ENCODE measurements around the gene SPACA7.

The SPACA7 gene

GRCh38 chr13:112438515-112438914, 62.4 kb downstream of the SPACA7 start:
- no peaks in the 10 kb centered on the region for H3K36me3 ChIP-seq (ENCODE audit: insufficient read depth)
- H4K20me1 ChIP-seq (ENCODE audit: insufficient read depth) = no peaks in the 10 kb centered on the region
- no peak overlapping the region for H3K4me3 ChIP-seq (IDR thresholded peaks at IDR 0.05; ENCODE audit: insufficient read depth, low read depth, low read length)
- no peak overlapping the region for H3K27ac ChIP-seq
- H3K4me2 ChIP-seq = no peak overlapping the region
- H3K4me1 ChIP-seq (ENCODE audit: low read depth, poor library complexity, severe bottlenecking) = no peaks in the 10 kb centered on the region
- H2AFZ ChIP-seq (ENCODE audit: low read depth) = no peak overlapping the region
- H3K9ac ChIP-seq = no peak overlapping the region
- H3K27me3 ChIP-seq (ENCODE audit: insufficient read depth, low read depth) = no peaks in the 10 kb centered on the region
- no peaks in the 10 kb centered on the region for H3K79me2 ChIP-seq (ENCODE audit: insufficient read depth, low read depth)
- no peak for TF ChIP-seq CTCF (conservative IDR thresholded peaks at IDR 0.05; ENCODE audit: low read depth, low read length)

- H3K9ac ChIP-seq = no peak overlapping the region
- no peaks in the 10 kb centered on the region for H4K20me1 ChIP-seq (ENCODE audit: insufficient read depth)
- H3K79me2 ChIP-seq (ENCODE audit: insufficient read depth, low read depth) = no peaks in the 10 kb centered on the region
- H3K4me2 ChIP-seq = no peak overlapping the region
- H3K27ac ChIP-seq = no peak overlapping the region
- H3K4me1 ChIP-seq (ENCODE audit: low read depth, poor library complexity, severe bottlenecking) = no peaks in the 10 kb centered on the region
- no peak overlapping the region for H2AFZ ChIP-seq (ENCODE audit: low read depth)
- no peak for TF ChIP-seq CTCF (conservative IDR thresholded peaks at IDR 0.05; ENCODE audit: low read depth, low read length)
- no peak overlapping the region for H3K4me3 ChIP-seq (IDR thresholded peaks at IDR 0.05; ENCODE audit: insufficient read depth, low read depth, low read length)
- no peaks in the 10 kb centered on the region for H3K27me3 ChIP-seq (ENCODE audit: insufficient read depth, low read depth)
- H3K36me3 ChIP-seq (ENCODE audit: insufficient read depth) = no peaks in the 10 kb centered on the region
Measured at GRCh38 chr13:112441226-112441625, 65.1 kb downstream of the SPACA7 start.

- Histone ChIP-seq H3K4me3 (IDR thresholded peaks at IDR 0.05; ENCODE audit: insufficient read depth, low read depth, low read length) (no peak overlapping the region), H3K27ac (no peak overlapping the region), H4K20me1 (ENCODE audit: insufficient read depth) (no peaks in the 10 kb centered on the region), H2AFZ (ENCODE audit: low read depth) (no peak overlapping the region), H3K4me1 (ENCODE audit: low read depth, poor library complexity, severe bottlenecking) (no peaks in the 10 kb centered on the region), H3K27me3 (ENCODE audit: insufficient read depth, low read depth) (no peaks in the 10 kb centered on the region; the same call in 1 of the 2 replicates), H3K36me3 (ENCODE audit: insufficient read depth) (no peaks in the 10 kb centered on the region), H3K4me2 (no peak overlapping the region), H3K79me2 (ENCODE audit: insufficient read depth, low read depth) (no peaks in the 10 kb centered on the region), H3K9ac (no peak overlapping the region)
- no peak for TF ChIP-seq CTCF (conservative IDR thresholded peaks at IDR 0.05; ENCODE audit: low read depth, low read length)
Measured at GRCh38 chr13:112441779-112442310, 65.7 kb downstream of the SPACA7 start.

- TF ChIP-seq CTCF (conservative IDR thresholded peaks at IDR 0.05; ENCODE audit: low read depth, low read length) = no peak
- Histone ChIP-seq H3K4me1 (ENCODE audit: low read depth, poor library complexity, severe bottlenecking) (no peaks in the 10 kb centered on the region), H3K4me3 (IDR thresholded peaks at IDR 0.05; ENCODE audit: insufficient read depth, low read depth, low read length) (no peak overlapping the region), H3K36me3 (ENCODE audit: insufficient read depth) (no peaks in the 10 kb centered on the region), H2AFZ (ENCODE audit: low read depth) (no peak overlapping the region), H3K9ac (no peak overlapping the region), H3K27ac (no peak overlapping the region), H3K4me2 (no peak overlapping the region), H3K27me3 (ENCODE audit: insufficient read depth, low read depth) (no peaks in the 10 kb centered on the region; the same call in 1 of the 2 replicates), H3K79me2 (ENCODE audit: insufficient read depth, low read depth) (no peaks in the 10 kb centered on the region), H4K20me1 (ENCODE audit: insufficient read depth) (no peaks in the 10 kb centered on the region)
Measured at GRCh38 chr13:112442483-112443090, 66.4 kb downstream of the SPACA7 start.

Measured in KMS-11 (cell line).